HG03520 (cell line): ENCODE results near the gene KCNK13.
A peak's percentile ranks its signal among the peaks of the same experiment; 100 is the strongest.
"Not testable (repeated sequence)": the region's sequence is repeated elsewhere in the genome, so short reads cannot be mapped to it uniquely, and the experiment has no call there.

Experiments used
- ATAC-seq: cut with Tn5 transposase; IDR thresholded peaks from one replicate; pipeline ENCODE4 v1.9.1; 2021; ENCODE audit warnings: mild to moderate bottlenecking, moderate library complexity; ENCODE audit not compliant: unreplicated experiment

The KCNK13 gene

DNA sequence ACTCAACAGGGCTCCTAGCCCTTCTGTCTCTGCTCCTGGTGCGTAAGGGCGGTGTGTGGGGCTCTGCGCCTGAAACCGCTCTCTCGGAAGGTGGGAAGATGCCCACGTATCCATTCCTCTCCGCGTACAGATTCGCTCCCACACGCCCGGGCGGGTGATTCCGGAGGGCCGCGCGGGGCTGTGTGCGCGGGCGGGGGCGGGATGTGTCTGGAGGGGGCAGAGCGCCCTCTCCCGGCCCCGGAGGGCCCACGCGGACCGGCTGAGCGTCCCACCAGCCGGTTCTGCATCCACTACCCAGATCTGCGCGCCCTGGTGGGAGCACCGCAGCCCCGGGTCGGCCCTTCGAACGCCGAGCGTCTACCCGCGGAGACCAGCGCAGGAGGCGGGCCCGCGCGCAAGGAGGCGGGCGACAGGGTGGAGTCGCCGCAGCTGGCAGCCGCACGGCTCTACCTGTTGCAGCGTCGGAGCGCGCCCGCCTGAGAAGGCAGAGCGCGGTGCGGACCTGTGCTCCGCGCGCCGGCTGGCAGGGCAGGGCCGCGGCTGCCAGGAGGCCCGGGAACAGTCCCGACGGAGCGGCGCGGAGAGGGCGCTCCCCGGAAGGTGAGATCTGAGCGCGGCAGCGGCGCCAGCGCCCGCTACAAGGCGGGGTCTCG, 1.4 kb upstream of the KCNK13 start:
- ATAC-seq: peak; percentile 50

DNA sequence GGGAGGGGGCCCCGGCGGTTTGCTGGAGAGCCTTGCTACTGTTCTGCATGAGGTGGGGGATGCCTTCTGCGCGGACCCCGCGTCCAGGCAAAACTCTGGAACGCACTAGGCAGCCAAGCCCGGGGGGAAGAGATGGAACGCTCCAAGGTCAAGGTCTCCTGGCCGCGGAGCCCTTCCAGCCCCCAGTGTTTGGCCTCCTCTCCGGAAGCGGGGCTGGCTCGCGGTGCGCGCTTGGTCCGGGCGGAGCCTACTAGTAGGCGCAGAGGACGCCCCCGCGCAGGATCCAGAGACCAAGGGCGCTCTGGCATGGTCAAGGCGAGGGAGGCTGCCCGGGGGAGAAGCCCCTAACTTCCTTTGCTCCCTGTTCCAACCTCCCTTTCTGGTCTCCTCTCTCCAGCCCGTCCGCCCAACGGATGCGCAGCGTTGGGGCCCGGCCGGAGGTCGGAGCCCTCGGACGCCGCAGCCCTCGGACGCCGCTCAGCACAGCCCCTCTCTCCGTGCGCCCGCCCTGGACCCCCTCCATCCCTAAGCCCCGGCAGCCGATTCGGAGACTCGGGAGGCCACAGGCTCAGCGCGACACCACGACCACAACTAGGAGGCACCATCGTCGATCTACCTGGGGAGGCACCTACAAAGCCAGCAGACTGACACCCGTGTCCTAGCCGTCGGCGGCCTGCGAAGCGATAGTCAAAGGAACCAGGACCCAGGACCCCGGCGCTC, 669 bp upstream of the KCNK13 start:
- ATAC-seq: no peak

DNA sequence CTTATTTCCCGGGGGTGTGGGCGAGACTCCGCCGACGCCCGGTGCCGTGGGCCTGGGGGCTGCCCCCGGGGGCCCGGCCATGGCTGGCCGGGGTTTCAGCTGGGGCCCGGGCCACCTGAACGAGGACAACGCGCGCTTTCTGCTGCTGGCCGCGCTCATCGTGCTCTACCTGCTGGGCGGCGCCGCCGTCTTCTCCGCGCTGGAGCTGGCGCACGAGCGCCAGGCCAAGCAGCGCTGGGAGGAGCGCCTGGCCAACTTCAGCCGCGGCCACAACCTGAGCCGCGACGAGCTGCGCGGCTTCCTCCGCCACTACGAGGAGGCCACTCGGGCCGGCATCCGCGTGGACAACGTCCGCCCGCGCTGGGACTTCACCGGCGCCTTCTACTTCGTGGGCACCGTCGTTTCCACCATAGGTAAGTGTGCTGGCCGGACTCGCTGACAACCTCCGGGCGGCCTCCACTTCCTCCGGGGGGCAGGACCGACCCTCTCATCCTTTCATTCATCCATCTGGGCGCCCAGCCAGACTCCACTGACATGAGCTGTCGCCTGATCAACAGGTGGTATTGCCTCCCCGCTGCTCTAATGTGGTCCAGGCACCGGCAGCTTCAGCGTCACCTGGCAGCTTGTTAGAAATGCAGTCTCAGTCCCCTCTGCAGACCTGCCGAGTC, 467 bp downstream of the KCNK13 start:
- ATAC-seq: no peak

DNA sequence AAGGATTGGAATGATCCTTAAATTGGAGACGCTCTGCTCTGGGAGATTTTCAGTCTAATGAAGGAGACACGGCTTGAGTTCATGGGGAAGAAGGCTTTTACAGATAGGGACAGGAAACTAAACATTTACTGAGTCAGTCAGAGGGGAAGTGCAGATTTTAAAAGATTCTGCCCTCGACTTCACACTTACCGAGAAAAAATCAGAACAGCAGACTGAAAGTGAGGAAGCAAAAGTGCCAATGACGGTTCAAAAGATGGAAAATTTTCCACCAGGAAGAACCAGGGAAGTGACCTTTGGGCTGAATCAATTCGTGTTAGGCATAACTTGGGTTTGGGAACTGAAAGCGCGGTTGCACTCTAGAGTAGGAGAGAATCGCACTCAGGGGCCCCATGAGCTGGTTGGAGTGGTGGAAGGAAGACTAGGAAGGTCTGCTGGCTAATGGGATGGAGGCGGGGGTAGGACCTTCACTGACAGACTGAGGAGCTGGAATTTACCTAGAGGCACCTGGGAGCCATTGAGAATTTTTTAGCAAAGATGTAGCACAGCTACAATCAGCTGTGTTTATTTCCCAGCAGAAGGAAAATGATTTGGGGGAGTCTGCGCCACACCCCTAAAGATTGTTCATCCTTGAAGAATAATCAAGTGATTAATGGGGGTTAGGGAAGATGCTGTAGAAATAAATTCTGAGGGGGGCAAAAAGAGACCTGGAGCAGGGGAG, 1.2 kb downstream of the KCNK13 start:
- no peak for ATAC-seq

DNA sequence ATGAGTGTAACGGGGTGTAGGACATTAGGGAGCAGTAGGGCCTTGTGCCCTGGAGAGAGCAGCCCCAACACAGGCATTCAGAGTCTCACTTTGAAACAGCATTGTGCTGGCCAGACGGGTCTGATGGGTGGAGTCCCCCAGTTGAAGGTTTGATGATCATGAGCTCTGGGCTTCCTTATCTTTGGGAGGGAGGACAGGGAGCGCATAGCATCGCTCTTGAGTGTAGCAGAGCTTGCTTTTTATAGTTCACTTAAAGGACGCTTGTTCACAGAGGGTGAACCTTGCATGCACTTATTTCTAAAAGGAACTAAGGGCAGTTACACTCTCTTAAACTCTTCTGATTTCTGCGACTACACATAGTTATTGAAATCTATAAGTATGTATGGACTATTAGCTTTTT, 10.6 kb downstream of the KCNK13 start:
- ATAC-seq: no peak

DNA sequence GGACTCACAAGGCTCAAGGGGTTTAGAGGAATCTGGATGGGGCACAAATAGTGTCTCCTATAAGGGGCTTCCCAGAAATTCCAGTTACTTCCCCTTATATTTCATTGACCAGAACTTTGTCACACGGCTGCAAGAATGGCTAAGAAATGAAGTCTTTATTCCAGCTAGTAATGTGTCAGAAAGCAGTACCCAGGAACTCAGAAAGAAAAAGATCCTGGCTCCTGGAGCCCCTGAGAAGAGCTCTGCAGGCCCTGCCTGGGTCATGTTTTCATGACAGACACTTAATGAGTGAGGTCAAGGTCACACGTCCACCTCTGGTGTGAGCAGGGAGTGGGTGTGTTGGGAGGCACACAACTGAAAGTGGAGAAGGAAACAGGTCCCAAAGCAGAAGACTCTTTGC, 17.8 kb downstream of the KCNK13 start:
- ATAC-seq: no peak

DNA sequence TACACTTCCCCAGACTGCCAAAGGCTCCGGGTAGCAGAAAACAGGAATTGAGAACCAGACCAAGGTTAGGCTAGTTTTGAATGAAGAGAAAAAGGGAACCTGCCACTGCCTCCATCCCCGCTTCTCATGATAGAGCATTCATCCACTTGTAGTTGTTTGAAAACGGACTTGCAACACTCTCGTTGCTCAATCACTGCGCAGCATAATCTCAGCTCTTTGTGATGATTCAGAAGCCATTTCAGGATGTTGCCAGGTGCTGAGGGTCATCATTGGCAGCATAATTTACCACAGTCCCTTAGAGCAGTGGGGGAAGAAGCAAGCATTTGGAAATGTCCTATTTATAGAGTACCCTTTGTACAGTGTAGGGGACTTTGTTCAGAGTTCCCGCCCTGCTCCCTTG, 25.6 kb downstream of the KCNK13 start:
- ATAC-seq: no peak

DNA sequence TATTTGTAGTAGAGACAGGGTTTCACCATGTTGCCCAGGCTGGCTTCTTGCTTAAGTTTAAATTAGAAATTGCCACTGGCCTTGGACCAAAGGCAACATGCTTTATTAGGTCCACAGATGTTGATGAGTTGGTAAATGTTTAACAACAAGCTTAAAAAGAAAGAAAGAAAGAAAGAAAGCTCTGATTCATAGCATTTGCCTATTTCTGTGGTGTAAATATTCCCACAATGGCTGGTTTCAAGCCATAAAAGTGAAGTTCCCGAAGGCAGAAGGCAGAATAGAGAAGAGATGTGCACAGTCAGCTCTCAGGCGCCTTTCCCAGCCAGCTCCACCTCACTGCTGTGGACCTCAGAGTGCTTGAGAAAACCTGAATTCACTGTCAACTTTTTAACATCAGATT, 26.4 kb downstream of the KCNK13 start:
- no peak for ATAC-seq

DNA sequence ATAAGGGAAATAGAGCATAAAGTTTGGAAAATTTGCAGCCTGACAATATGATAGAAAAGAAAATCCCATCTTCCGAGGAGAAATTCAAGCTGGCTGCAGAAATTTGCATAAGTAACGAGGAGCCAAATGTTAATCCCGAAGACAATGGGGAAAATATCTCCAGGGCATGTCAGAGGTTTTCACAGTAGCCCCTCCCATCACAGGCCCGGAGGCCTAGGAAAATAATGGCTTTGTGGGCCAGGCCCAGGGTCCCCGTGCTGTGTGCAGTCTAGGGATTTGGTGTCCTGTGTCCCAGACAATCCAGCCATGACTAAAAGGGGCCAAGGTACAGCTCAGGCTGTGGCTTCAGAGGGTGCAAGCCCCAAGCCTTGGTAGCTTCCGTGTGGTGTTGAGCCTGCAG, 27.7 kb downstream of the KCNK13 start:
- not testable (repeated sequence) for ATAC-seq

DNA sequence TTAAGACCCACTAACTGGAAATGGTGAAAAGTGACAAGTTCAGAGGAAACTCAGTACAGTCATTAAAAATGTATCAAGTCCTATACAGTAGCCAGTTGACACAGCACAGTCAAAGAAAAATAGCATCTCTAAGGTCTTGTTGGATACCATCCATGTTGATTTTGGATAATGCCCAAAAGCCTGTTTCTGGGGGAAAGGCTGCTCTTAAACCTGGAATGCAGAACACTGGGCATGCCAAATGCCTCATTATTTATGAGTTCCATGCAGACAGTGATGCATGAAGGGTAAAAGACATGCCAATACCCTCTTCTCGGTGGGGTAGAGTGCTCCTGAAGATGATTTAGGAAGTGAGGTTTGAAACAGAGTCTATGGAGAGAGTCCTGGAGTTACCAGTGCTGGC, 29.6 kb downstream of the KCNK13 start:
- ATAC-seq: no peak

DNA sequence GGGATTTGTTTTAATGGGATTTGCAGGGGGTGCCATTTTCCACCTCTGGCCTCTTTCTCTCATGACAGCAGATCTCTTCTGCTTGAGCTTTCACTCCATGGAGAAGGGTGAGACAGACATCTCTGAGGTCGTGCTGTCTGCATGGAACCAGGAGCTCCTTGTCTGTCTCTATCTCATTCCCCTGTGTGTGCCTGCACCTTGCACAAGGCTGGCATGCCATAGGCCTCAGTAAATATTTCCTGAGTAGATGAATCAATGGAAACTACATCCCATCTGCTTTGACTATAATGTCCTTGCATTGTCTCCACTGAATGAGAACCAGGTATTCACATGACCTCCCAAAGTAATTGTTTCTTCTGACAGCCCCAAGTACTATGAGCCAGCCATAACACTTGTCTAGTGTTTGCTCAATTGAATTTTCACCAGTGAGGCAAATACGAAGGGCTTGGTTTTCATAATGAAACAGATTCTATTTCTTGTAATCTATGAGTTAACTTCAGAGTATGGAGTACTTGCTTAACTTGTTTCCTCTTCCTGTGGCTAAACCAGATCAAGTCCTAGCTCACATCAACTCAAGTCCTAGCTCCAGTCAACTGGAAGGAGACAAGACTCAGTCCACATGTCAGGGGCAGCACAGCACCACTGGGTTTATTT, 32.3 kb downstream of the KCNK13 start:
- no peak for ATAC-seq

DNA sequence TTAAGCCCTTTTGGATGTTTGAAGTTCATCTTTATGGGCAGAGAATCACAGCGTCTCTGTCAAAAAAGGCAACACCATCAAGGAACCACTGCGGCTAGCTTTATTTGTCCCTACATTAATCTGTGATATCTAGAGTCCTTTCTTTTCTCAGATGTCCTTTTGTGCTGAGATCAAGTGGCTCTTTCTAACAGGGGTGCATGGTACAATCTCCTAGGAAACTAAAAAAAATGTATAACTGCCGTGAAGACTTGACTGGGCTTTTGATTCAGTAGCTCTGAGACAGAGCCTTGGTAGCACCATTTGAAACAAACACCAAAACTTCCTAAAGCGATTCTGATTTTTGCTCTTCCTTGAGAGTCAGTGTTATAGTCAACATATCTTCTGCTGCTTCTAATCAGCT, 33.3 kb downstream of the KCNK13 start:
- no peak for ATAC-seq

DNA sequence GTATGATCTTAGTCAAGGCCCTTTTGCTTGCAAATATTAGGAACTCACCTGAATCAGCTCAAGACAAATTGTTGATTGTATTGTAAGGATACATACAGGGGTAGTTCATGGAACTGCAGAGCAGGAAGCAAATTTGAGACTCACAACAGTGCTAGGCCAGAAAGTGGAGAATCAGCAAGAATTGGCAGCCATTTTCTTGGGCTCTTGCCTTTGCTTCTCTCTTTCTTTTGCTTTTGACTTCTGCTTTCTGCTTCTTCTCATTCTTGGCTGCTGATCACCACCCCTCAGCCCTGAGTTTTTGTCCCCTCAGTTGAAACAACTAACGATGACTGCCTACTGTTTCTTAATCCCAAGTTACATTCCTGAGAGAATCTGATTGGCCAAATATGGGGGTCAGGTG, 34.8 kb downstream of the KCNK13 start:
- ATAC-seq: no peak

DNA sequence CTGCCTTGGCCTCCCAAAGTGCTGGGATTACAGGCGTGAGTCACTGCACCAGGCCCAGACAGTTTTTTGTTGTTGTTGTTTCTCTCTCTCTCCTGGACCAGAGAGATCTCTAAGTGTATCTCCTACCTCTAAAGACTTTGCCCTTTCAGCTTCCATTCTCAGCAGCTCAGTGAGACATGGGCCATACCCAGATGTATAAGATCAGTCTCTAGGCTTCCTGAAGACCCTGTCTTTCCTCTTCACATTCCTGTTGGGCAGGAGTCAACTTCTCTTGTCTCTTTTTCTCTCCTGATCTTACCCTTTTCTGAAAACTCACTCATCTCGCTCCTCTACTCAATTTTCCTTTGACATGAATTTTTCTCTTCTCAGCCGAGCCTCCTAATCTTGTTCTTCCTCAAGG, 42.0 kb downstream of the KCNK13 start:
- ATAC-seq: no peak

DNA sequence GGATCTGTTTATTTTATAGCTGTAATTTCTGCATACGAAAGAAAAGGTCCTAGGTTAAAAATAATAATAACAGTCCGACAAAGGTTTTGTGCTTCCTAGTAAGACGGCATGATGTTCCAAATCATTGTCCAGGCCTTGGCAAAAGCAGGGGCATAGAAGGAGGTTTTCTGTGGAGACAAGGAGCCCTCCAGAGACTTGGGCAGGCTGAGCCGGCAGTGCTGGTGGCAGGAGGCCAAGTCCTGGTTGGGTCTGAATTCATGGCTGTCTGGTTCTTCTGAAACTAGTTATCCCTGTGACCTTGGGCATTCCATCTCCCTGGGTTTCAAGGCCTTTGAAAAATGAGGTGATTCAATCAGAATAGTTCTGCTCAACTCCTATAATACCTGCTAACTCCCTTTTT, 44.0 kb downstream of the KCNK13 start:
- no peak for ATAC-seq

DNA sequence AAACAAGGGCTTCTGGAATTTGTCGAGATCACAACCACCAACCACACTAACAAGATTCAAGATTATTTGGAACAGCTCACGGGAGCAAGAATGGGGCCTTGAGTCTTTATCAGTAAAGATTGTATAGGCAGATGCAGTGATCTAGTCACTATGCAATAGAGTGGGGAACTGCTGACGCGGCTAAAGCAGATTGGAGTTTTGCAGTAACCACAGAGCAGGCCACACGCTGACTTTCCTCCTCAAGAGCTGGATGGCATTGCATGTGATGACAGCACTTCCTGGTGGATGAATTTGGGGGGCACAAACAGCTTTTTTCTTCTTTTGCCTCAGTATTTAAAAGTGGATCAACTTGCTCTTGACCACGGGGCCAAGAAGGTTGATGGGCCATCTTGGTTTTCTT, 46.0 kb downstream of the KCNK13 start:
- no peak for ATAC-seq

DNA sequence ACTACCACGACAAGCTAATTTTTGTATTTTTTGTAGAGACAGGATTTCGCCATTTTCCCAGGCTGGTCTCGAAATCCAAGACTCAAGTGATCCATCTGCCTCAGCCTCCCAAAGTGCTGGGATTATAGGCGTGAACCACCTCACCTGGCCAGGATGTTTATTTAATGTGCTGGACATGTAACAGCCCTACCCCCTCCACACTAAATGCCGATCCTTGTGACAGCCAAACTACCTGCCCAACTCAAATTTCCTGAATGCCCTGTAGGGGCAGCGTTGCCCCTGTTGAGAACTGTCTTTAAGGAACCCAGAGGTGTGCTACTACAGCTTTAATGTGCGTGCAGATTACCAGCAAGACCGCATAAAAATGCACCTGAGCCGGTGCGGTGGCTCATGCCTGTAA, 48.1 kb downstream of the KCNK13 start:
- ATAC-seq: no peak

DNA sequence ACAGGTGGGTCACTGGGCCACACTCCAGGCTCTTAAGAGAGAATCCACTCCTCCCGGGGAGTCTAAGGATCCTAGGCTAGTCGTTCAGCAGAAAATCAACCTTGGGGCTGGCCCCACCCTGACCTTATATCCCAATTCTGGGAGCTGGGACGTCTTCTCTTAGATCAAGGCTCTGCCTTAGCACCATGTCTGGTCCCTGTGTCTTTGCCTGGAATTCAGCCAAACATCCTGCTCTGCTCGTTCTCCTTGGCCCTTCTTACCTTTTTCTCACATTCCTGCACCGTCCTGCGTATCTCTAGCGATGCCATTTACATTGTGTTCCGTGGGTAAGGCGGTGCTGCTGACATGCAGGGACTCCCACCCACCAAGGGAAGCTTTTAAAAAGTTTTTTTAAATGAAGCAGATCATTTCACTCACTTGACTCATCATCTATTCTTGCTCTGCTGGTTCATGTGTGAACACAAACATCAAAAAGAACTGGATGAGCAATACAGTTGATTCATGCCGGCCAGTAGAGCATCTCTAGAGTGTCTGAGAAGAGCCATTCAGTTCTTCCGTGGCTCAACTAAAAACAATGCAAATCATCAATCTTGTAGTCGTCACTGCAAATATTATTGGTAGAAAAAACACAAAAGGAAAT, 50.2 kb downstream of the KCNK13 start:
- ATAC-seq: no peak

DNA sequence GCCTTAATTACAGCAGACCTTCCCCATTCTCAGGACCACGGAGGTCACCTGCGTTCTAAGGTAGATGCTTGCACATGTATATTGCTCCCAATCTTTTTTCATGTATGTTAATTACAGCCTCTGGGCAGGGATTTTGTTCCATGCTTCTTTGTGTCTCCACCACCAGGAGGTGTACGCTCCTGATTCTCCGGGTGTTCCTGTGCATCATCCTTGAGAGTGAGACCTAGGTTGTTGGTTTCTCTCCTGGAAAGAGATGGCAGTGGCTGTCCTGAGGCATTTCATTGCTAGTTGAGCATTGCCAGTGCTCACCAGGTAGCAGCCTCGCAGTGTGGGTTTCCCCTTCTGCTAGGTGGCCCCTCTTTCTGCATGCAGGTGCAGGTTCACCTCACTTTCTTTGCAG, 52.8 kb downstream of the KCNK13 start:
- ATAC-seq: no peak

DNA sequence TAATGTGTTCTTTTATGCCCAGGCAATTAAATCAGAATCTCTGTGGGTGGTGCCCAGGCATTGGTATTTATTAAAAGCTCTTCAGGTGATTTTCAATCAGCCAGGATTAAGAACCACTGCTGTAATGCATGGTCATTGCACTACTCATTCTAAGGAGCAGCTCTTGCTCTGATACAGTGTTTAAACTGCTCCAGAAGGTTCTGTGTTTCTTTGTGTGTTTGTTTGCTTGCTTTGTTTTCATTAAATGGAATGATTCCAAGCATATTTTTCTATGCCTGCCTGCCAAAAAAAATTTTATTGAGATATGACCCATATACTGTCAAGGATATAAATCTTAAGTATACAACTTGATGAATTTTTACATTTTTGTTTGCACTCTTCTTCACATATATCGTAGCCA, 54.0 kb downstream of the KCNK13 start:
- ATAC-seq: no peak

DNA sequence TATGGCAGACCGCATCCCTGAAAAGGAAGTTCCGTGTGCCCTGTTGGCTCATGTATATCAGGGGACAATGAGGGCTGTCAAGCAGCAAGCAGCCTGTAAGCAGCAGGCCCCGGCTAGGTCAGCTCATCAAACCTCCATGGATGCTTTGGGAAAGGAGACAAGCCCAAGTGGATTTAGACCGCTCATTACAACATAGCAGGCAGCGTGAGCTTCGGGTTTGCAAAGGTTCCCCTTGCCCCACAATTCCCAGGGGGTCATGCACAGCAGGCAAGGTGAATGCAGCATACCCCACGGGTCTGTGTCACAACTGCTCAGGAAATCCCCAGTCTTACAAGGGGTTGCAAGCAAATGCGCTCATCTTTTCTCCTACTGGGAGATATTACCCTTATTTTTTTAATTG, 54.6 kb downstream of the KCNK13 start:
- no peak for ATAC-seq
